ENCODE measurements around the gene KLF11.

The KLF11 gene

DNA sequence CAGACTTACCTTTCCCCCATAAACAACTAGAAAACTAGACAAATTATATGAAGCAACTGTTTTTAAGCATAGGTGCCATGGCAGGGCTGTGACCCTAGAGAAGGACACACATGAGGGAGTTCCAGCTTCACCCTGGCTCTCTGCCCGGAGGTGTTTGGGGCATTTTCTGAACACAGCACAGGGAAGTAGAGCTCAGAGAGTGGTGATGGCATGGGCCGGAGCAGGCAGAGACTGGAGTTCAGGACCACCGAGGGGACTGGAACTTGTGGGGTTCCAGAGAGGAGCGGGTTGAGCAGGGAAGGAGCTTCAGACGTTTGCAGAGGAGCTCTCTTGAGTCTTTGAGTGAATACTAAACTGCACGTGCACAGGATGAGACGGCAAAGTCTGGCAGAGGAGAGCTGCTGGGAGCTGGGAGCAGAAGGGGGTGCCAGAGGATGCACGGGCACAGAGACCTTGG is 26.5 kb upstream of the KLF11 start:
- H3K27ac ChIP-seq: no peak overlapping the region
- TF ChIP-seq, protein P1, sequence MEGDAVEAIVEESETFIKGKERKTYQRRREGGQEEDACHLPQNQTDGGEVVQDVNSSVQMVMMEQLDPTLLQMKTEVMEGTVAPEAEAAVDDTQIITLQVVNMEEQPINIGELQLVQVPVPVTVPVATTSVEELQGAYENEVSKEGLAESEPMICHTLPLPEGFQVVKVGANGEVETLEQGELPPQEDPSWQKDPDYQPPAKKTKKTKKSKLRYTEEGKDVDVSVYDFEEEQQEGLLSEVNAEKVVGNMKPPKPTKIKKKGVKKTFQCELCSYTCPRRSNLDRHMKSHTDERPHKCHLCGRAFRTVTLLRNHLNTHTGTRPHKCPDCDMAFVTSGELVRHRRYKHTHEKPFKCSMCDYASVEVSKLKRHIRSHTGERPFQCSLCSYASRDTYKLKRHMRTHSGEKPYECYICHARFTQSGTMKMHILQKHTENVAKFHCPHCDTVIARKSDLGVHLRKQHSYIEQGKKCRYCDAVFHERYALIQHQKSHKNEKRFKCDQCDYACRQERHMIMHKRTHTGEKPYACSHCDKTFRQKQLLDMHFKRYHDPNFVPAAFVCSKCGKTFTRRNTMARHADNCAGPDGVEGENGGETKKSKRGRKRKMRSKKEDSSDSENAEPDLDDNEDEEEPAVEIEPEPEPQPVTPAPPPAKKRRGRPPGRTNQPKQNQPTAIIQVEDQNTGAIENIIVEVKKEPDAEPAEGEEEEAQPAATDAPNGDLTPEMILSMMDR (IDR thresholded peaks at IDR 0.05; ENCODE audit: low read depth, low read length, missing control alignments): no peak
- in situ Hi-C loops (cut with HindIII; ENCODE audit: low pct_ligation_motif_present, low sequenced_read_pairs): no loop called here
- DNase-seq: no peak
- no peaks in the 10 kb centered on the region for H3K36me3 ChIP-seq (replicated peaks)
- H3K27me3 ChIP-seq (replicated peaks): no peaks in the 10 kb centered on the region
- H3K4me3 ChIP-seq (ENCODE audit: low read depth, low read length): no peak overlapping the region

DNA sequence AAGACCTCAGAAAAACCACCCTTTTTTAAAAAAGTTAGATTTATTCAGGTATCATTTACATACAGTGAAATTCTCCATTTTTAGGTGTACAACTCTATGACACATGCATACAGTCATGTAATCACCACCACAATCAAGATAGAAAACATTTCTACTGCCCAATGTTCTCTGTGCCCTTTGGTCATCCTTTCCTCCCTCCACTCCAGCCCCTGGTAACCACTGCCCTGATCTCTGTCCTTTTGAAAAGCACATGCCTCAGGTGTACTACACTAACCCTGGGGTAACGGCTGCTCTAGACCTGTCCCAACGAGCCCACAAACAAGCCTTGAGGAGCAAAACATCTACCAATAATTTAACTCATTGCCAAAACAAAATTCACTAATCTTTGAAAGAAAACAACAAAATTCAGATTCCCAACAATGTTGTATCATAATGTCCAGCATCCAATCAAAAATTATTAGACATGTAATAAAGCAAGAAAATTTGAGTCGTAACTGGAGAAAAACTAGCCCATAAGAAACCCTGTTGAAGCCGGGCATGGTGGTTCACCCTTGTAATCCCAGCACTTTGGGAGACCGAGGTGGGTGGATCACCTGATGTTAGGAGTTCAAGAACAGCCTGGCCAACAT is 25.9 kb upstream of the KLF11 start:
- H3K36me3 ChIP-seq (replicated peaks): no peaks in the 10 kb centered on the region
- in situ Hi-C loops (cut with HindIII; ENCODE audit: low pct_ligation_motif_present, low sequenced_read_pairs): no loop called here
- no peaks in the 10 kb centered on the region for H3K27me3 ChIP-seq (replicated peaks)
- H3K27ac ChIP-seq: no peak overlapping the region
- no peak overlapping the region for H3K4me3 ChIP-seq (ENCODE audit: low read depth, low read length)
- no peak for DNase-seq
- TF ChIP-seq, protein P1 (IDR thresholded peaks at IDR 0.05; ENCODE audit: low read depth, low read length, missing control alignments): no peak

DNA sequence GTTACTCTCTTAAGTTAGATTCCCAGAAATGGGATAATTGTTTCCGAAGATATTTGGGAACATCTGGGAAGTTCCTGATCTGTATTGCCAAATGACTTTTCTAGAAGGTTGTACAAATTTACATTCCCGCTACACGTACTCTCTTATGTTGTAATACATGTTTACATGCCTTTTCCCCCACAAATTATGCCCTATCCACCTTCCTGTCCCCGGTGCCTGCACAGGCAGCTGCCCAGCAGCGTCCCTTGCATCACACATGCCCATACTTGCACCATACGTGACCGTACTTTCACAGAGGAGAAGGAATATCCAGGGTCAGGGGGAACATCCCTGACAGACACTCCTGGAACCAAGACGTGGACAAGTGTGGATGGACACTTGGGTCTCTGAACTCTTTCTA is 24.2 kb upstream of the KLF11 start:
- Histone ChIP-seq H3K27me3 (replicated peaks) (no peaks in the 10 kb centered on the region), H3K27ac (no peak overlapping the region), H3K36me3 (replicated peaks) (no peaks in the 10 kb centered on the region), H3K4me3 (ENCODE audit: low read depth, low read length) (no peak overlapping the region)
- TF ChIP-seq, protein P1 (IDR thresholded peaks at IDR 0.05; ENCODE audit: low read depth, low read length, missing control alignments): no peak
- DNase-seq: no peak
- in situ Hi-C loops (cut with HindIII; ENCODE audit: low pct_ligation_motif_present, low sequenced_read_pairs): no loop called here

DNA sequence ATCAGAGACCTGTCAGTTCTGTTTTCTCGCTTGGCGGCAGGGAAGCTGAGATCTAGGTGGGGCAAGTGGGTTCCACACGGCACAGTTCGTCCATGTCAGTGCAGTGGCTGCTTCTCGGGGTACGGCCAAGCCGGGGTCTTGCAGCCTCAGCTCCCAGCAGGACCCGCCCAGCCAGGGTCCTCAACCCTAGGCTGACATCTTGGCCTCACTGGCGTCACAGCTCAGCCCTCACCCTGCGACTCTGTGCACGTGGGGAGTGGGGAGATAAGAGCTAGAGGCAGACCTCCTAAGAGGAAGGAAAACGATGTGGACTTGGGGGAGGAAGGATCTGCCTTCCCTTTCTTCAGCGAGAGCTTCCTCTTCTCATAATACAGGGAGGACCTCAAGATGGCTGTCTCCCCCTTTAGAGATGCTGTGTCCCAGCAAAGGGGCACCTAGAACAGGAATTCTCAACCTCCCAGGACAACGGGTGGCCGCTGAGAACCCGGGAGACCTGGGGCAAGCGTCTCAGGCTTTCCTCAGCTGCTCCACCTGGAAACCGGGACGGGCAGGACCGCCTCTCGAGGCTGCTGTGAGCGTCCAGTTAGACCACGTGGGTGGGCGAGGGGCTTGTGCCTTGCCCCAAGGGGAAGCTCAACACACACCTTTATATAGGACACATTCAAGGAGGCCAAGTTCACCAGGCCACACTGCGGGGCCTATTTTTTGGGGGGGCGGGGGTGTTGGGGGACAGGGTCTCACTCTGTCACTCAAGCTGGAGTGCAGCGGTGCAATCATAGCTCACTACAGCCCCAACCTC is 23.5 kb upstream of the KLF11 start:
- DNase-seq: no peak
- in situ Hi-C loops (cut with HindIII; ENCODE audit: low pct_ligation_motif_present, low sequenced_read_pairs): no loop called here
- TF ChIP-seq, protein P1 (IDR thresholded peaks at IDR 0.05; ENCODE audit: low read depth, low read length, missing control alignments): no peak
- Histone ChIP-seq H3K36me3 (replicated peaks) (no peaks in the 10 kb centered on the region), H3K27ac (no peak overlapping the region), H3K27me3 (replicated peaks) (no peaks in the 10 kb centered on the region), H3K4me3 (ENCODE audit: low read depth, low read length) (no peak overlapping the region)

DNA sequence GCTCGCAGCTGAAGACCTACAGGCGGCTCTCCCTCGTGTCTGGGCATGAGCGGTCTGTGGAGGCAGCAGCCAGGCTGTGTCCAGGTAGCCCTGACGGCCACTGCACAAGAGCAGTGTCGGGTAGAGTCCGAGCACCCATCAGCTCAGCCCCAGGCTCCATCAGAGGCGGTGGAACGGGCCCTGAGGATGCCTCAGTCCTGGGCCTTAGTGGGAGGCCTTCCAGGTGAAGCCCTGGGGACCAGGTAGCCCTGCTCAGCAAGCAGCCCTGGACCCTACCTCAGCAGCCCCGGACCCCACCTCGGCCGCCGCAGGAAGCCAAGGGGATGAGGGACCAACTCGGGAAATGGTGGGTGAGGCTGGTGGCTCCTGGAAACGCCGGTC is 21.3 kb upstream of the KLF11 start:
- in situ Hi-C loops (cut with HindIII; ENCODE audit: low pct_ligation_motif_present, low sequenced_read_pairs): no loop called here
- TF ChIP-seq, protein P1 (IDR thresholded peaks at IDR 0.05; ENCODE audit: low read depth, low read length, missing control alignments): no peak
- H3K27ac ChIP-seq: no peak overlapping the region
- no peaks in the 10 kb centered on the region for H3K27me3 ChIP-seq (replicated peaks)
- H3K36me3 ChIP-seq (replicated peaks): no peaks in the 10 kb centered on the region
- H3K4me3 ChIP-seq (ENCODE audit: low read depth, low read length): no peak overlapping the region
- no peak for DNase-seq

Data from brain microvascular endothelial cell (primary cell).